ENCODE data around the gene SAMD10. TPM values are rescaled to one million over a fixed set of nuclear protein-coding genes. Genes with fewer than 3 reads are reported as not detected.
"Not testable (repeated sequence)": the region's sequence is repeated elsewhere in the genome, so short reads cannot be mapped to it uniquely, and the experiment has no call there.

The SAMD10 gene
- total and polyA plus RNA-seq, 5 donors from 2014 or later = 5.9 to 14.3 (median 7.8) TPM

DNA sequence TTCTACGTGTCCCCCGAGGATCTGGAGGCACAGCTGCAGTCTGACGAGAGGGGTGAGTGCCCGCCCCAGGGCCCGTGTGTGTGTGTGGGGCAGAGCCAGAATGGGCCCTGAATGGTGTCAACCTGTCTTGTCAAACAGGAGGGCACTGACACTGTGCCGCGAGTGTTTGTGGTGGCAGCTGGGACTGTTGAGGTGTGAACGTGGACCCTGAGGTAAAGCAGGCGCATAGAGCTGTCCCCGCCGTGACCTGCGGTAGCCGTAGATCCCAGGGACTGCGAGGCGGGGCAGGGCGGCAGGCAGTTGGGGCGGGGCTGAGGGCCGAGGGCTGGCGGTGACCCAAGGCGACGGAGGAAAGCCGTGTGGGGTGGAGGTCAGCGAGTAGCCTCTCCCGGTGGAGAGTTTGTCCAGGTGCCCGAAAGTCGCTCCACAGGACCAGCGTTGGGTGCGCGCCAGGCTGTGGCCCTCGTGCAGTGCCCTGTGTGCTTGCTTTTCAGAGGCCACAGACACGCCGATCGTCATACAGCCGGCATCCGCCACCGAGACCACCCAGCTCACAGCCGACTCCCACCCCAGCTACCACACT is 48.4 kb downstream of the SAMD10 start:
- H3K27me3 ChIP-seq (ENCODE audit: control insufficient read depth, insufficient read depth, low read length) = no peaks in the 10 kb centered on the region
- Mint-ChIP-seq H3K4me3 (no peak overlapping the region), H3K9me3 (no peaks in the 10 kb centered on the region), H3K27ac (no peak overlapping the region), H3K4me1 (peaks cover 0 to 15% (median 8%) of the 10 kb centered on the region in 4 donors), H3K27me3 (no peaks in the 10 kb centered on the region), H3K36me3 (peaks cover 41% of the 10 kb centered on the region)
- no peaks in the 10 kb centered on the region for H3K4me1 ChIP-seq (ENCODE audit: control insufficient read depth, insufficient read depth, low read length, poor library complexity, severe bottlenecking)
- H3K4me3 ChIP-seq (ENCODE audit: low read depth, low read length) = no peak overlapping the region
- no peak for DNase-seq
- H3K27ac ChIP-seq (ENCODE audit: insufficient read depth, low read length, poor library complexity, severe bottlenecking) = no peak overlapping the region
- H3K36me3 ChIP-seq (ENCODE audit: control insufficient read depth, insufficient read depth, low read length) = peaks cover 65% of the 10 kb centered on the region
- H3K9me3 ChIP-seq (ENCODE audit: control insufficient read depth in 2 of 2, low read length in 2 of 2) = no peaks in the 10 kb centered on the region
- no peak for ATAC-seq (ENCODE audit: low read depth in 2 of 2)

DNA sequence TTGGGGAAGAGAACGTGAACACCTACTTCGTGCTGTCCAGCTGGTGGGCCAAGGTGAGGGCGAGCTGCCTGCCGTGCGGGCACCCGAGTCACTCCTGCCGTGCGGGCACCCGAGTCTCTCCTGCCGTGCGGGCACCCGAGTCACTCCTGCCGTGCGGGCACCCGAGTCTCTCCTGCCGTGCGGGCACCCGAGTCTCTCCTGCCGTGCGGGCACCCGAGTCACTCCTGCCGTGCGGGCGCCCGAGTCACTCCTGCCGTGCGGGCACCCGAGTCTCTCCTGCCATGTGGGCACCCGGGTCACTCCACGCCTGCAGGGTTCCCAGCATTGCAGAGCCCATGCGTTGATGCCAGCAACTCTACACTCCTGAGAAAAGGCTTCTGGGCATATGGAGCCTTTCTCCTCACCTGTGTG is 50.0 kb downstream of the SAMD10 start:
- not testable (repeated sequence) for H3K9me3 ChIP-seq (ENCODE audit: control insufficient read depth in 2 of 2, low read length in 2 of 2); H3K4me1 ChIP-seq (ENCODE audit: control insufficient read depth, insufficient read depth, low read length, poor library complexity, severe bottlenecking); H3K9me3 Mint-ChIP-seq; H3K27me3 ChIP-seq (ENCODE audit: control insufficient read depth, insufficient read depth, low read length); H3K27me3 Mint-ChIP-seq; H3K4me3 ChIP-seq (ENCODE audit: low read depth, low read length); H3K27ac Mint-ChIP-seq; H3K27ac ChIP-seq (ENCODE audit: insufficient read depth, low read length, poor library complexity, severe bottlenecking); ATAC-seq (ENCODE audit: low read depth in 2 of 2); DNase-seq; H3K4me3 Mint-ChIP-seq
- H3K36me3 ChIP-seq (ENCODE audit: control insufficient read depth, insufficient read depth, low read length) = peaks cover 56% of the 10 kb centered on the region
- peaks cover 33% of the 10 kb centered on the region for H3K36me3 Mint-ChIP-seq
- H3K4me1 Mint-ChIP-seq = peaks cover 0 to 24% (median 8%) of the 10 kb centered on the region in 4 donors

DNA sequence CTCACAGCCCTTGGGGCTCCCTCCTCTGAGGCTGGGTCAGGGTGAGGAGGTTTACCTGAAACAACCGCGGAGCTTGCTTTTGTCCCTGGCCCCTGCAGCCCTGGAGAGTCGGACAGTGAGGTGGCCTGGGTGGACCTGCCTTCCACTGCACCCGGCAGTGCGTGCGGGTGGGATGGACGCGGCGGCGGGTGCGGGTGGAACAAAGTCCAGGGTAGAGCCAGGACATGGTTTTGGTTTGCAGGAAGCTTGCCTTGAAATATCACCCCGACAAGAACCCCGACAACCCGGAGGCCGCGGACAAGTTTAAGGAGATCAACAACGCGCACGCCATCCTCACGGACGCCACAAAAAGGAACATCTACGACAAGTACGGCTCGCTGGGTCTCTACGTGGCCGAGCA is 50.4 kb downstream of the SAMD10 start:
- Mint-ChIP-seq H3K4me3 (no peak overlapping the region), H3K36me3 (peaks cover 31% of the 10 kb centered on the region), H3K27ac (peak overlapping the region in 1 of 3 donors; percentile 56), H3K9me3 (no peaks in the 10 kb centered on the region), H3K27me3 (no peaks in the 10 kb centered on the region), H3K4me1 (peaks cover under 1 to 26% (median 9%) of the 10 kb centered on the region in 4 donors)
- H3K36me3 ChIP-seq (ENCODE audit: control insufficient read depth, insufficient read depth, low read length) = peaks cover 52% of the 10 kb centered on the region
- no peak for ATAC-seq (ENCODE audit: low read depth in 2 of 2)
- H3K27me3 ChIP-seq (ENCODE audit: control insufficient read depth, insufficient read depth, low read length) = no peaks in the 10 kb centered on the region
- H3K4me3 ChIP-seq (ENCODE audit: low read depth, low read length) = no peak overlapping the region
- no peak overlapping the region for H3K27ac ChIP-seq (ENCODE audit: insufficient read depth, low read length, poor library complexity, severe bottlenecking)
- no peak for DNase-seq
- no peaks in the 10 kb centered on the region for H3K9me3 ChIP-seq (ENCODE audit: control insufficient read depth in 2 of 2, low read length in 2 of 2)
- no peaks in the 10 kb centered on the region for H3K4me1 ChIP-seq (ENCODE audit: control insufficient read depth, insufficient read depth, low read length, poor library complexity, severe bottlenecking)

DNA sequence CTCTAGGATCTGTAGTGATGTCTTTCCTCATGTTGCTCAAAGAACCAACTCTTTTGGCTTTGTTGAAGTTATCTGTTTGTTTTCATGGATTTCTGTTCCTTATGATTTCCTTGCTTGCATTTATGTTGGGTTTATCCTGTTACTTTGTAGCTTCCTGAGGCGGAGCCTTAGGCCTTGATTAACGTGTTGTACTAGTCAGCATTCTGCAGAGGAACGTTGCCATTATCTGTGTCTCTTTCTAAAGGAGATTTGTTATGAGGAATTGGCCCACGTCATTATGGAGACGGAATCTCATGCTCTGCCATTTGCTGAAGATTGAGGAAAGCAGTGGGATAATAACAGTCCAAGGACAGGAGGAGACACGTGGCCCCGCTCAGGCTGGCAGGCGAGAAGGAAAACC is 53.1 kb downstream of the SAMD10 start:
- Mint-ChIP-seq H3K36me3 (peaks cover 28% of the 10 kb centered on the region), H3K27me3 (no peaks in the 10 kb centered on the region), H3K4me3 (no peak overlapping the region), H3K9me3 (no peaks in the 10 kb centered on the region), H3K4me1 (peaks cover 5 to 38% (median 15%) of the 10 kb centered on the region in 4 donors), H3K27ac (peak overlapping the region in 1 of 3 donors; percentile 23)
- H3K27me3 ChIP-seq (ENCODE audit: control insufficient read depth, insufficient read depth, low read length) = no peaks in the 10 kb centered on the region
- DNase-seq = no peak
- H3K9me3 ChIP-seq (ENCODE audit: control insufficient read depth in 2 of 2, low read length in 2 of 2) = no peaks in the 10 kb centered on the region
- ATAC-seq (ENCODE audit: low read depth in 2 of 2) = no peak
- H3K4me1 ChIP-seq (ENCODE audit: control insufficient read depth, insufficient read depth, low read length, poor library complexity, severe bottlenecking) = no peaks in the 10 kb centered on the region
- no peak overlapping the region for H3K4me3 ChIP-seq (ENCODE audit: low read depth, low read length)
- no peak overlapping the region for H3K27ac ChIP-seq (ENCODE audit: insufficient read depth, low read length, poor library complexity, severe bottlenecking)
- peaks cover 37% of the 10 kb centered on the region for H3K36me3 ChIP-seq (ENCODE audit: control insufficient read depth, insufficient read depth, low read length)

DNA sequence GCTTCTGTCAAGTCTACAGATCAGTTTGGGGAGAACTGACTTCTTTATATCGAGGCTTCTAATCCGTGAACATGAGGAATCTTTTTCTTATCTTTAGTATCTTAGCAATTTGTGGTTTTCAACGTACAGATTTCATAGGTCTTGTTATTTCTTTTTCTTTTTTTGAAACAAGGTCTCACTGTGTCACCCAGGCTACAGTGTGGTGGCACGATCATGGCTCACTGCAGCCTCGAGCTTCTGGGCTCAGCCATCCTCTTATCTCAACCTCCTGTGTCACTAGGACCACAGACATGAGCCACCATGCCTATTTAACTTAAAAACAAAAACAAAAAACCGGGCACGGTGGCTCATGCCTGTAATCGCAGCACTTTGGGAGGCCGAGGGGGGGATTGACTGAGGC is 55.2 kb downstream of the SAMD10 start:
- Mint-ChIP-seq H3K4me1 (peaks cover 5 to 38% (median 15%) of the 10 kb centered on the region in 4 donors), H3K9me3 (no peaks in the 10 kb centered on the region), H3K27ac (peak overlapping the region in 1 of 3 donors; percentile 65), H3K27me3 (no peaks in the 10 kb centered on the region), H3K4me3 (no peak overlapping the region), H3K36me3 (peaks cover 25% of the 10 kb centered on the region)
- DNase-seq (no peak), ATAC-seq (ENCODE audit: low read depth in 2 of 2) (no peak)
- Histone ChIP-seq H3K4me3 (ENCODE audit: low read depth, low read length) (no peak overlapping the region), H3K9me3 (ENCODE audit: control insufficient read depth in 2 of 2, low read length in 2 of 2) (no peaks in the 10 kb centered on the region), H3K4me1 (ENCODE audit: control insufficient read depth, insufficient read depth, low read length, poor library complexity, severe bottlenecking) (no peaks in the 10 kb centered on the region), H3K36me3 (ENCODE audit: control insufficient read depth, insufficient read depth, low read length) (peaks cover 23% of the 10 kb centered on the region), H3K27me3 (ENCODE audit: control insufficient read depth, insufficient read depth, low read length) (no peaks in the 10 kb centered on the region), H3K27ac (ENCODE audit: insufficient read depth, low read length, poor library complexity, severe bottlenecking) (no peak overlapping the region)

Other genes with a start within 250 kb of the SAMD10 start
- gene LIME1, start 243.0 kb downstream of the SAMD10 start, total RNA-seq = 237 TPM
- 100 to 1,000 TPM; 338 to 547 (median 430) TPM for gene LIME1, start 243.0 kb downstream of the SAMD10 start, polyA plus RNA-seq
- gene SLC2A4RG, start 239.9 kb downstream of the SAMD10 start, total RNA-seq = 110 TPM
- gene SLC2A4RG, start 239.9 kb downstream of the SAMD10 start, polyA plus RNA-seq = 1 to 10 TPM; 2.9 to 7.7 (median 4.5) TPM
- gene ZBTB46, start 148.4 kb downstream of the SAMD10 start, total RNA-seq = 0.49 TPM
- gene ZBTB46, start 148.4 kb downstream of the SAMD10 start, polyA plus RNA-seq = under 1 TPM in 2 of 4 donors, not detected in 2; 0.03 to 0.09 TPM
- gene ABHD16B, start 118.1 kb downstream of the SAMD10 start, total RNA-seq = not detected
- under 1 TPM in 1 of 4 donors, not detected in 3; 0.21 TPM for gene ABHD16B, start 118.1 kb downstream of the SAMD10 start, polyA plus RNA-seq
- 33.7 TPM for gene TPD52L2, start 114.4 kb downstream of the SAMD10 start, total RNA-seq
- gene TPD52L2, start 114.4 kb downstream of the SAMD10 start, polyA plus RNA-seq = 10 to 100 TPM; 69.0 to 72.1 (median 69.9) TPM
- 34.9 TPM for gene DNAJC5, start 84.5 kb downstream of the SAMD10 start, total RNA-seq
- gene DNAJC5, start 84.5 kb downstream of the SAMD10 start, polyA plus RNA-seq = 1 to 10 TPM; 5.0 to 7.0 (median 5.8) TPM
- 43.0 TPM for gene UCKL1, start 23.2 kb downstream of the SAMD10 start, total RNA-seq
- gene UCKL1, start 23.2 kb downstream of the SAMD10 start, polyA plus RNA-seq = 10 to 100 TPM; 25.1 to 35.7 (median 31.6) TPM
- 21.2 TPM for gene ZNF512B, start 9.7 kb downstream of the SAMD10 start, total RNA-seq
- gene ZNF512B, start 9.7 kb downstream of the SAMD10 start, polyA plus RNA-seq = under 1 TPM; 0.41 to 0.47 (median 0.45) TPM
- 61.8 TPM for gene PRPF6, start 1.5 kb upstream of the SAMD10 start, total RNA-seq
- 10 to 100 TPM; 76.8 to 85.3 (median 80.1) TPM for gene PRPF6, start 1.5 kb upstream of the SAMD10 start, polyA plus RNA-seq
- 6.0 TPM for gene C20orf204, start 56.5 kb upstream of the SAMD10 start, total RNA-seq
- gene C20orf204, start 56.5 kb upstream of the SAMD10 start, polyA plus RNA-seq = 1 to 10 TPM in 1 of 4 donors, under 1 TPM in 2, not detected in 1; 0.89 to 1.4 (median 0.91) TPM
- not detected for gene SOX18, start 70.0 kb upstream of the SAMD10 start, total RNA-seq
- not detected for gene SOX18, start 70.0 kb upstream of the SAMD10 start, polyA plus RNA-seq
- gene TCEA2, start 83.6 kb upstream of the SAMD10 start, total RNA-seq = 24.8 TPM
- gene TCEA2, start 83.6 kb upstream of the SAMD10 start, polyA plus RNA-seq = 10 to 100 TPM; 17.7 to 27.1 (median 20.9) TPM
- 50.7 TPM for gene RGS19, start 99.9 kb upstream of the SAMD10 start, total RNA-seq
- gene RGS19, start 99.9 kb upstream of the SAMD10 start, polyA plus RNA-seq = 100 to 1,000 TPM in 2 of 4 donors, 10 to 100 TPM in 2; 79.4 to 105 (median 95.0) TPM
- 1.3 TPM for gene OPRL1, start 100.4 kb upstream of the SAMD10 start, total RNA-seq
- 1 to 10 TPM in 1 of 4 donors, under 1 TPM in 3; 0.58 to 1.1 (median 0.59) TPM for gene OPRL1, start 100.4 kb upstream of the SAMD10 start, polyA plus RNA-seq
- gene LKAAEAR1, start 104.8 kb upstream of the SAMD10 start, total RNA-seq = not detected
- gene LKAAEAR1, start 104.8 kb upstream of the SAMD10 start, polyA plus RNA-seq = 1 to 10 TPM in 1 of 4 donors, under 1 TPM in 1, not detected in 2; 0.42 to 1.4 TPM
- gene NPBWR2, start 127.9 kb upstream of the SAMD10 start, total RNA-seq = not detected
- gene NPBWR2, start 127.9 kb upstream of the SAMD10 start, polyA plus RNA-seq = not detected
- gene MYT1, start 184.8 kb upstream of the SAMD10 start, total RNA-seq = not detected
- gene MYT1, start 184.8 kb upstream of the SAMD10 start, polyA plus RNA-seq = under 1 TPM in 1 of 4 donors, not detected in 3; 0.14 TPM

Measured in CD4-positive, CD25-positive, alpha-beta regulatory T cell (primary cell).